Stimulated activated CD4-positive, alpha-beta T cell treated with anti-CD3 and anti-CD28 coated beads, Interleukin-1b, Interleukin-23, amount 100 ng/mL, for 24 hours (primary cell): ENCODE results near the gene MSH5.

Source experiments
- DNase-seq, 4 experiments: peaks; one replicate each; pipeline ENCODE4 v3.0.0-alpha.2; 2020; ENCODE audit warnings: low read depth in 4 of 4, low spot score in 1 of 4

The MSH5 gene

DNA sequence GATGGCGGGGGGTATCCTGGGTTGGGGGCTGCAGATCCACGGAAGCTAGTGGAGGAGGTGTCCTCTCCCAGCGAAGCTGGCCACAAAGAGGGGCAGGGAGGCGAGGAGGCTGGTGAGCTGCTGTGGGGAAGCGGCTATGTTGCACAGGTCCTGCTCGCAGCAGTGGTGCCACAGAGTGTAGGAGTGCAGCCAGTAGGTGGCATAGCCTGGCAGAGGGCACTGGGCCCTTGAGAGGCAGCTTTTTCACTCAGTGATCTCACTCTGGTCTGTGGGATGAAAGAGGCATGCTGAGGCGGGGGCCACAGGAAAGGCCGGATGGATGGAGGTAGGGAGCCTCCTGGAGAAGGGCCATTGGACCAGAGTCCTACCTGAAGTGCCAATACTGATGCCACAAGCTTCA lies 27.5 kb upstream of the MSH5 start:
- DNase-seq = no peak

DNA sequence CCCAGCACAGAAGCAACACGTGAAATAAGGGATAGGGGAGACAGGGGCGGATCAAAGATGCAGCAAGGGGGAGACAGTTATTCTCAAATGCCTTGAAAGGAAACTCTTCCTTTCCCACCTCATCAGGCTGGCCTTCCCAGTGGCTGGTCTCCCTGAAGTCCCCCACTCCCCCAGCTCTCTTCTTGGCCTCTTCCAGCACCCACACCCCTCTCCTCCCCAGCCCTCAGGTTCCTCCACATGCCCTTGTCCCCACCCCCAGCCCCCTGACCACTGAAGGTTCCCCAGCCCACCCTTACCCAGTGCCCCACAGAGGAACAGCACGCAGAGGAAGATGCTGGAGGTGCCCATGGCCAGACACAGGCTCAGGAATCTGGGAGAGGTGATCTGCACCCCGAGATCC lies 26.3 kb upstream of the MSH5 start:
- DNase-seq = no peak

DNA sequence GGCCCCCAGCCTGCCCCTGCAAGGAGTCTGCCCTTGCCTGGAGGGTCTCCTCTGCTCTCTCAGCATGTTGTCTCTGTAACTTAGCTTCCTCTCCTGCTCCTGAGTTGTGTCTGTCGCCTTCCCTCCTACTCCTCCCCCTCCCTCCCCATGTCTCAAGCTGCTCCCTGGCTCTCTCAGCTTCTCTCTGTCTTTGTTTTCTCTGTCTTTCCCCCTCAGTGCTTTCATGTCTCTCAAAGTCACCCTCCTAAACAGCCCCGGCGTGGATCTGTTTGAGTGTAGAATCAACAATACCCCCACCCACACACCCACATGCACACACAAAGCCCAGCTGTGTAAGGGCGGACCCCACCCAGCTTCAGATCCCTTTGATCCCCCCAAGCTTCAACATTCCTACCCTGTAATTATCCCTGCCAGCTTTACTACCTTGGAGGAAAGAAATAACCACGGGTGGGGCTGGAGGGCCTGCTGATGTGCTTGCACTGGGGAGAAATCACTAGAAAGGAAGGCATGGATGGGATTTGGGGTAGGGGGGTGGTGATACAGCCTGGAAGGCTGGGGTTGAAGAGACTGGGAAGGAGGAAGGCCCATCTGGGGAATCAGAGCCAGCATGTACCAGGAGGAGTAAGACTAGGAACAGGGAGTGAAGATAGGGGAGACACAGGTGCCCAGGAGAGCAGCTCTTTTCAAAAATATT lies 25.7 kb upstream of the MSH5 start:
- DNase-seq = no peak

DNA sequence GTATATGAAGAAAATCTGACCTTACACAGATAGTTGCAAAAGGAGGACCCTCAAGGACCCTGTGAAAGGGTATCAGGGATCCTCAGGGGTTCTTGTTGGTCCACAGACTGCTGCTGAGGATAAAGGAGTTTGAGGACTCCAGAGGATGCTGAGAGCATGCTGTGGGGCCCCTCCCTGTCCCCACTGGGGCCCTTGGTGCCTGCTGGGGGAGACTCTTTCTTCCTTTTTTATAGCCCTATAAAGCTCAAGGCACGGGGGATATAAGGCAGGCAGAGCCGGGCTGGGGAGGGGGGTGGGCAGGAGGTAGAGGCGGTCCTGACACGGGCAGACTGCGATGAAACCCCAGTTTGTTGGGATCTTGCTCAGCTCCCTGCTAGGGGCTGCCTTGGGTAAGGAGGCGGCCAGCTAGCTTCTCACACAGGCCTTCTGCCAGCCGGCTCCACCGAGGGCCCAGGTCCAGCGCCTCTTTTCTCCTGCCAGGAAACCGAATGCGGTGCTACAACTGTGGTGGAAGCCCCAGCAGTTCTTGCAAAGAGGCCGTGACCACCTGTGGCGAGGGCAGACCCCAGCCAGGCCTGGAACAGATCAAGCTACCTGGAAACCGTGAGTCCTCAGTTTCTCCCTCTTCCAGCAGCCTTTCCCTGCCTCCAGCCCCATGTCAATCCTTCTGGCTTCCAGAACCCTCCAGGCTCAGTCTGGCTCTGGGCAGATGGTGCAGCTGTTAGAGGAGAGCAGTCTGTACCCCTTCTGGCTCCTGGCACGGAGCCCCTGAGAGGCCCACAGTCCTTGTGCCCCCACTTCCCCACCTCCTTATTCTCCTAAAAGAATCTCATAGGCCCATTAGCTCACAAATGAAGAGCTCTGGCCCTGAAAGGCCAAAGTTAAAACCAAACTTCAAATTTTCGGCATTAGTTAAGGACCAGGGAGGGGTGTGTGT lies 24.5 kb upstream of the MSH5 start, which contains the start of gene LY6G6D:
LY6G6D (plus strand) TSS at position 327 of the 937 bp plus-strand sequence; CDS start at position 335, 8 bp downstream.
- DNase-seq = no peak

DNA sequence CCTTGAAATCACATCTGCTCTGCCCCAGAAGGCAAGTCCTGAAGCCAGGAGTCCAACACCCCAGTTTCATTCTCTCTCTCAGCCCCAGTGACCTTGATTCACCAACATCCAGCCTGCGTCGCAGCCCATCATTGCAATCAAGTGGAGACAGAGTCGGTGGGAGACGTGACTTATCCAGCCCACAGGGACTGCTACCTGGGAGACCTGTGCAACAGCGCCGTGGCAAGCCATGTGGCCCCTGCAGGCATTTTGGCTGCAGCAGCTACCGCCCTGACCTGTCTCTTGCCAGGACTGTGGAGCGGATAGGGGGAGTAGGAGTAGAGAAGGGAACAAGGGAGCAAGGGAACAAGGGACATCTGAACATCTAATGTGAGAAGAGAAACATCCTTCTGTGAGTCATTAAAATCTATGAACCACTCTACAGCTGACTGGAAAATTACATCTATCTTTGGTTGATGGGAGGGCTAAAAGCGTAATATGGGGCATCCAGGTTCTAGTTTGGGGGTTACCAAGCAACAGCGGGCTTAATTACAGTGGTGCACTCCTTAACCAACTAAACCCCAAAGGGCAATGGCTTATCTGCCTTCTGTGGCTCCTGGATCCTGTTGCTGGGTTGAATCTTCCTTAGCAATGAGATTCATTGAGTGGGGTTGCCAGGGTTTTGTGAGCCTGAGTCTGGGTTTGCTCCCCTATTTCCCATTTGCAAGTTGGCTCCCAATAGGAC lies 22.1 kb upstream of the MSH5 start:
- DNase-seq = no peak

DNA sequence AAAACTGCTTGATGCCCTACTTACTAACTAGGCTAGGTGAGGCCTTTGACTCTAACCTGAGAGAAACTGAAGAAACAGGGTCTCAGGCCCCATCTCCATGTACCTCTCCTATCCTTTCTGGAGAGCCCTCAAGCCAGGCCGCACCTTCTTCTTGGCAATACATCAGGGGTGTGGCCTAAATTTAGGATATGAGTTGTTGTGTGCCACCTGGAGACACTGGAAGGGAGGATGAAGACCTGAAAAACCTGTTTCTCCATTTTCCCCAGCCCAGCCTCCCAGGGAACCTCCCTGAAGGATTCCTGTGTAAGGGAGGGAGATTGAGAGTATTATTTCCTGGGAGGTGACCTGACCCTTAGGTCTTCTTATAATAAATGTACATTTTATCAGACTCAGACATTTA lies 21.5 kb upstream of the MSH5 start:
- DNase-seq = no peak

DNA sequence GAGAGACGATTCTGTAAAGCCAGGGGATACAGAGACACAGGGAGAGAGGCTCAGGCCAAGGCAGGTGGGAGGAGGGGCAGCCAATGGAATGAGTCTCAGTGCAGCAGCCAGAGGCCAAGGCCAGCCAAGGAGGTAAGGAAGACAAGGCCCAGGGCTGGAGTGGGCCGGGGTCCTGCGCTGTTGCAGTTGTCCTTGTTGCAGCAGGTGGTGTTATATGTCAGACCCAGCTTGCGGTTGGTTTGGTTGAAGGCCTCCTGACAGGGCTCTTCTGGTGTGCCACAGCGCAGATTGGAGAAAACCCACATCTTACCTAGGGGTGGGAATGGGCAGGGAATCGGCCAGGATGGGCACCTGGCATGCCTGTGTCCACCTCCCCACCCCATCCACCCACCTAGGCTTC lies 20.8 kb upstream of the MSH5 start:
- DNase-seq = no peak

DNA sequence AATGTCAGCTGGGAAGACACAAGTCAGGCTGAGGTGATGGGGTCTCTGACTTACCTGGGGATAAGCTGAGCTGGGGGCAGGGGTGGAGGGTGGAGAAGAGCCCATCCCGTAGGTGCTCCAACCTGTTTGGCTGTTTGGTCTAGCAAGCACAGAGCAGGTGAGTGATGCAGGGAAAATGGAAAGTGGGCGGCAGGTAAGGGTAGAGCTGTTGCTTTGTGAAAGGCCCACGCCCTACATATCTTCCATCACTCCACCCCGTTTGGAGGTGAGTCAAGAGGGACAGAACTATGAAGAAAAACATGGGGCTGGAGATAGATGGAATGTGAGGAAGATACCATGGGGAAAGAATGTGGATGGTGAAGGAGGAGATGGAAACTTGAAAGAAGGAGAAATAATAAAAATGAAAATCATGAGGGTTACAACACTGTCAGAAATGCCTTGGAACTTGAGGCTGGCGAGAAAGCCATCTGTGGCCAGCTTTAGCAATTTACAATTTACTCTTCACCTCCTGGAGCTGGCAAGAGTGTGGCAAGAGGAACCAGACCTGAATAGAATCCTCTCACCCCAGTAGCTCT lies 19.5 kb upstream of the MSH5 start:
- no peak for DNase-seq

DNA sequence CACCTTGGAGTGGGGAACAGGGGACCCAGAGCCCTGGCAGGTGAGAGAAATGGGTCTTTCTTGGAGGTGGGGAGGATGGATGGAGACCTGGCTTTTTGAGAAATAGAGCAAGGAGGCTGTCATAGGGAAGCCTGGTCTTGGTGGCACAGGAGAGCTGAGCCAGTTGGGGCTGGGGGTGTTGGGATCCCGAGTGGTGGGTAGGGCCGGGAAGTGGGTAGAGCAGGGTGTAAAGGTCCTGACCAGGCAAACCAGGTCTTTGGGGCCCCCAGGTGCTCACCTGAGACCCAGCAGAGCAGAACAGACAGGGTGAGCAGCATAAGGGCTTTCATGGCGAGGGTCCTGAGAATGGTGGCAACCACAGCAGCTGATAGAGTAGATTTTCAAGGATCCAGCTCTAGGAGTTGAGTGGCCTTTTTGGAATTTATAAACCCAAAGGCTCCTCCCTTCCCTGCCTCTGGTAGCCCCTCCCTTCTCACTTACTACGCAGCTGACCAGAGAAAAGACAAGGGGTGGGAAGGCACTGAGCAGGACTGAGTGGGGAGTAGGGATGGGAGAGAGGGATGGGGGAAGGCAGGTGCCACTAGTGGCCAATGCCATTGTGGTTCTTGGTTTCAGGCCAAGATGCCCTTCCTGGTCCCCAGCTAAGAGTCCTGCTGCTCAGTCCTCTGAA lies 18.3 kb upstream of the MSH5 start, which contains the start of gene LY6G6C:
LY6G6C (minus strand) TSS at position 396 of the 670 bp plus-strand sequence; CDS start at position 329, 67 bp downstream.
- DNase-seq = no peak

DNA sequence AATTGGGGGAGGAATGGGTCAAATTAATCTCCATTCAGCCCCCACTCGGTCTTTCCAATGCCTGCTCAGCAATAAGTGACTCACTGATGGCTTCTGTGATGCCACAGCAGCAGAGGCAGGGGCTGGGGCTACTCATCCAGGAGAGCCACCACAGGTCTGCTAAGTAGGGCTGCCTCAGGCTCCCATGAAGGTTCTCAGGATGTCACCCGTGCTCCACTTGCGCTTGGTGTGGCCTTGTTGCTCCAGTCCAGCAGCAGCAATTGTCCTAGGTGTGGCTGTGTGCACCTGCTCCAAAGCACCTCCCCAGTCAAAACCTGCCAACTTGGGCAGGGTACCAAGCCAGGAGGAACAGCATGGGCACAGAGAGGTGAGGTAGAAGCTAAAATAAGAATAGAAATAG lies 17.6 kb upstream of the MSH5 start:
- DNase-seq = no peak

DNA sequence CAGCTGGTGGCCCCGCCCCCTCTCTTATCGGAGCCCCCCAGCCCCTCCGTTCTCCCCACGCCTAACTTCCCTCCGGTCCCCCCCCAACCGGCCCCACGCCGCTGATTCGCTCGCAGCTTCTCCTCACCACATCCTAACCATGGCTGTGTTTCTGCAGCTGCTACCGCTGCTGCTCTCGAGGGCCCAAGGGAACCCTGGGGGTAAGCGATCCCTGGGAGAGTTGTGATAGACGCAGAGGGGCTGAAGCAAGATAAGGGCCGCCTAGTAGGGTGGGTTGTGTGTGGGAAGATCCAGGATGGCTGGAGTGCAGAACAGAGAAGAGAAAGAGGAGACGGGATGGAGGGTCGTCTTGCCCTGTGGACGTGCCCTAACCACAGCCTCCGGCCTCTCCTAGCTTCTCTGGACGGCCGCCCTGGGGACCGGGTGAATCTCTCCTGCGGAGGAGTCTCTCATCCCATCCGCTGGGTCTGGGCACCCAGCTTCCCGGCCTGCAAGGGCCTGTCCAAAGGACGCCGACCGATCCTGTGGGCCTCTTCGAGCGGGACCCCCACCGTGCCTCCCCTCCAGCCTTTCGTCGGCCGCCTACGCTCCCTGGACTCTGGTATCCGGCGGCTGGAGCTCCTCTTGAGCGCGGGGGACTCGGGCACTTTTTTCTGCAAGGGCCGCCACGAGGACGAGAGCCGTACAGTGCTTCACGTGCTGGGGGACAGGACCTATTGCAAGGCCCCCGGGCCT lies 16.4 kb upstream of the MSH5 start, which contains the start of gene MPIG6B:
MPIG6B (plus strand) TSS at position 129 of the 735 bp plus-strand sequence; CDS start at position 140, 11 bp downstream.
- DNase-seq = no peak

DNA sequence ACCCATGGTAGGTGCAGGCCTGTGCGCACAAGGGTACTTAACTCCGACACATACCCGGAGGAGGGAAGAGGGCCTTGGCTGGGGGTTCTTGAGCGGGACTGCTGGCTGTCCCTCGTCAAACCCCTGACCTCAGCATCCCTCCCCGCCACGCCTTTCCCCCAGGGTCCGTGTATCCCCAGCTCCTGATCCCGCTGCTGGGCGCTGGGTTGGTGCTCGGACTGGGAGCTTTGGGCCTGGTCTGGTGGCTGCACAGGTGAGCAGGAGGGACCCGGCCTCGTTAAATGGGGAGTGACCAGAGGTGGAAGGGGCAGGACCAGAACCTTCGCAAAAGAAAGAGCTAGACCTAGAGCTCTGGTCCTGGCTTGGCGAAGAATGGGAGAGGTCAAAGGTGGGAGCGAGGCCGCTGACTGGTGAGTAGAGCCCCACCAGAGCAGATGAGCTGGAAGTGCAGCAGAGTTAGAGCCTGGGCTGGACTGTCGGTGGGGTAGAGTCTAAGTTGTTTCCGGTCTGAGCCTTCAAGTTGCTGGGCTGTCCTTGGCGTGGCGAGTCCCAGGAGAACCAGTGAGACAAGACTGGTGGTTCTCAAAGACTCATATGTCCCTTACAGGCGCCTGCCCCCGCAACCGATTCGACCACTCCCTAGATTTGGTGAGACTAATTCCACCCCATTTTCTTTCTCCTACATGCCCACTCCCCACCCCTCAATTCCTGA lies 15.7 kb upstream of the MSH5 start:
- no peak for DNase-seq

DNA sequence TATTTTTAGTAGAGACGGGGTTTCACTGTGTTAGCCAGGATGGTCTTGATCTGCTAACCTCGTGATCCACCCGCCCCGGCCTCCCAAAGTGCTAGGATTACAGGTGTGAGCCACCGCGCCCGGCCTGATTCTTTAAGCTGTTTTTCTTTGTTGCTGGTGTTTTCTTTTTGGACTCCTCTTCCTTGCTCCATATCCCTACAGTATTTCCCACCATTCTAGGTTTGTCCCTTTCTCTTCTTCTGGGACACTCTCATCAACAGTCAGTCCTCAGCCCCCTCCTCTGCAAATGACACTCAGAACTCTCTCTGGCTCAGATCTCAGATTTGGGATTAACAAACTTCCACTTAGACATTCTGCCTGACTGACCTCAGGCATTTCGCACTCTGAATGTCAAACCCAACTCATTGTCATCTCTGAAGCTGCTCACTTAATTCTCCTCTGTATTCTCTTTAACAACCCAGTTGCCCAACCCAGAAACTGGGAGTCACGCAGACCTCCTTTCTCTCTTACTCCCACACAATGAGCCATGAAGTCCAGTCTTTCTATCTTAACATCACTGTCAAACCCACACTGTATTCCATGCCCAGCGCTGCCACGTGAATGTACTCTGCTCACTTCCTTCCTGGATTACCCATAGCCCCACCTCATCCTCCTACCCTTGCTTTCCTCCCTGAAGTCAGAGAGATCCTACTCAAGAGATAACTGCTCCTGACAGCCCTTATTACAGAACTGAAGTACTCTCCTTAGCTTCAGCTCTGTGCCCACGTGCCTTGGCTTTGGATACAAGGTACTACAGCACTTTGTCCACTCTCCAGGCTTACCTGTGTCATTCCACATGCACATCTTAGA lies 14.1 kb upstream of the MSH5 start:
- no peak for DNase-seq

DNA sequence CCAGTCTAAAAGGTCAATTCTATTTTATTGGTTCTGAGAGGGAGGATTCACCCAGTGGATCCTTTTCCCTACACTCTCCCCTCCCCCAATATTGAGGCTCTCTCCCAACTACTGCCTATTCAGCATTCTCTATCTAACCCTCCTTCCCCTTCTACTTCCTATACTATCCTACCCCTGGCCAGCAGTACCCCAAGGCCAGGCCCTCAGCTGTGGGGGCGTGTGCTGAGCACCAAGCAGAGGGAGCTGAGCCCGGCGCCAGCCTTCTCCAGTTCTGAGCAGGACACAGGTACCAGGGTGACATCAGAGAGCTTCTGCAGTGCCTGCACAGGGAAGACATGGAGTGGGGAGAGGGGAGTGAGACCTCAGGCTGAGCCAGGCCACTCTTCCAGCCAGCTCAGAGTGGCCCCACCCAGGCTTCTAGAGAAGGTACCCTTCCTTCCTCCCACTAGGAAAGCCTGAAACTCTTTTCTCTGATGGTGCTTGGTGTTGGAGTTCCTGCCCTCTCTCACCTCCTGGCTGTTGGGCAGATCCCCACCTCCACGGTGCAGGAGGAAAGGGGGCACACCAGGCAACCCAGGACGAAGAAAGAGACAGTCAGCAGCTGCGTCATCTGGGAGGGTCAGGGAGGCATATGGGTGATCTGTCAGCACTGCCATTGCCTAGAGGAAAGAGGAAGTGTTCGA lies 12.6 kb upstream of the MSH5 start:
- no peak for DNase-seq

DNA sequence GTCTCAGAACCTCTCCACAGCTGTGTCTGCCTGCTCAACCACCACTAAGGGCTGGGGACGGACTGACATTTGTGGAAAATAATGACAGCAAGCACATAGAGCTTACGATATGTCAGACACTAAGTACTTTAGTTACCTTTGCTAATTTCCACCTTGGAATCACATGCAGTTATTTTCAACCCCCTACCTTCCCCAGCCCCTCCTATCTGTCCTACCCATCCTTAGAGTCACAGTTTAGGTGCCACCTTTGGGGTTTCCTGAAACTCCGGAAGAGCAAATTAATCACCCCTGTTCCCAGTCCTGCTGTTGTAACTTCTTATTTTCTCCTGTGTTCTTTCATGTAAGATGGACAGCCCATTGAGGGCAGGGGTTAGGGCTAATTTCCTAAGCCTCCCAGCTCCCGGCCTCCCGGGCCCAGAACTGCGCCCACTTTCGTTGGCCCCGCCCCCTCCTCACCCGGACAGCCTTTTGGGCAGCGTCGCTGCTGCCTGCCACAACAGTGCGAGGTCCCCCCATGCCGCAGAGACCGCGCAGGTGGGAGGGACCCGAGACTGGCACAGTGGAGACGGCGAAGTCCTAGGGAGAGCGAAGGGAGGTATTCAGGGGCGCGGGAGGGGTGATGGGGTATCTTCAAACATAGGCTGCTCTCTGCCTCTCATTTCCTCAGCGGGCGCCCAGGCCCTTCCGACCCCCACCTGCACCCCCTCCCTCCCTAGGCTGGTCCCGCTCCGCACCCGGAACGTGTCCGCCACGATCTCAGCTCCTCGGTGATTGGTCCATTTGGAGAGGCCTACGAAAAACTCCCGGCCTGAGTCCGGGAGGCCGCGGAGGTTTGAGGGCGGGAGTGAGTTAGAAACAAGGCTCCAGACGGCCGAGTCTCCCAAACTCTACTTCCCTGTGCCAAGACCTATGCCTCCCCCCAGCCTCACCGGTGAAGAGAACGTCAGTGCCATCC lies 11.8 kb upstream of the MSH5 start:
- DNase-seq = no peak

DNA sequence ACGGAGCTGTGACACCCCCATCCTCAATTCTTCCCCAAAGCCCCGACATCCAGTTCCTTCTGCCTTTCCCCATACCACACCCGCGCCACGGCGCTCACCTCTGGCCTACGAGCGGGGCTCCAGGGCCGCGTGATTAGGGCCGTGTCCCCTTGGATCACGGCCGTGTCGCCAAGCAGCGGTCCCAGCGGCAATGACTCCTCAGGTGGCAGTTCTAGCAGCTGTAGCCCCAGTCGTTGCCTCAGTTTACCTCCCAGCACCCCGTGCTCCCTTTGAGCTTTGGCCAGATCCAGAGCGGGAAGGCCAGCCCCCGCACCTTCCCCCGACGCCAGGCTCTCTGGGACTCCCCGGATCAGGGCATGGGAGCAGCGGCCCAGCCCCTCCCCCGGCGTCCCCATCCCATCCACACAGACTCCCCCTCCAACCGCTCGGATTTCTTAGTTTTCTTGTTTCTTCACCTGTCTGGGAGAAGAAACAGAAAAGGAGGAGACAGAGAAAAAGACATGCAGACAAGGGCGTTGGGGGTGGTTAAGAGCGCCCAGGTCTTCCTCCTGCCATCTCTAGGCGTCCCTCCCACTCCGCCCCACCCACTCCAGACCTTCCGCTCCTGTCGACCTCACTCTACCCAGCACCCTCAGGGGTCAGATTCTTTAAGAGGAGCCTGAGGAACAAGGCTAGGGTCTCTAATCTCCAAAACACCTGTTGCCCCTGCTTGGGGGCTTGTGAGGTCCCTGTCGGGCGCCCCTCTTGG lies 10.9 kb upstream of the MSH5 start, which contains the start of gene DDAH2:
DDAH2 (minus strand) TSS at position 533 of the 748 bp plus-strand sequence; CDS start at position 395, 138 bp downstream.
- no peak for DNase-seq
